ENCODE data around the gene TC2N. TPM values are rescaled to one million over a fixed set of nuclear protein-coding genes. Genes with fewer than 3 reads are reported as not detected.

TC2N gene
- total and polyA plus RNA-seq, 9 of the 15 experiments (the other 6 are each of a cell fraction or from before 2014, with no cell fraction given): 2.0 to 12.5 (median 7.3) TPM

GRCh38 chr14:91897106-91897701 lies 29.9 kb upstream of the TC2N start (continued):
- TF ChIP-seq ELK1 (CRISPR knock-in tag; IDR thresholded peaks at IDR 0.05) (no peak), TAF1 (IDR thresholded peaks at IDR 0.05; ENCODE audit: control insufficient read depth, extremely low read depth, insufficient read depth, low read length, severe bottlenecking) (no peak), ZBTB49 (CRISPR knock-in tag; IDR thresholded peaks at IDR 0.05; ENCODE audit: borderline replicate concordance) (no peak), ZNF316 (IDR thresholded peaks at IDR 0.05) (no peak), ARID2 (IDR thresholded peaks at IDR 0.05) (no peak), TCF3 (CRISPR knock-in tag; IDR thresholded peaks at IDR 0.05) (no peak), NCOA6 (IDR thresholded peaks at IDR 0.05) (no peak), ZNF143 (CRISPR knock-in tag; IDR thresholded peaks at IDR 0.05) (no peak), ATF6 (CRISPR knock-in tag; IDR thresholded peaks at IDR 0.05) (no peak), ZBTB5 (IDR thresholded peaks at IDR 0.05) (no peak)
